SK-N-MC (cell line): ENCODE results near the gene THADA.

Experiments
- DNase-seq: peaks from one replicate; pipeline ENCODE4 v3.0.0-alpha.2; 2011; ENCODE audit warnings: low read depth, low spot score
- H3K27ac ChIP-seq: fragments of 200-600 bp; sonication (generic); 2 replicates; pipeline ENCODE4 v1.5.1; 2016; ENCODE audit warnings: mixed run types
- H3K36me3 ChIP-seq: fragments of 200-600 bp; sonication (generic); 2 replicates; pipeline ENCODE4 v1.6.1; 2017; ENCODE audit warnings: antibody characterized with exemption, low read length, mixed read lengths; ENCODE audit not compliant: insufficient read depth
- H3K4me3 ChIP-seq: fragments of 200-600 bp; sonication (generic); 2 replicates; pipeline ENCODE4 v1.5.1; 2016
- H3K9ac ChIP-seq: fragments of 200-600 bp; sonication (generic); 2 replicates; pipeline ENCODE4 v1.8.0; 2017; ENCODE audit warnings: mixed run types, mixed read lengths; ENCODE audit not compliant: insufficient read length
- H3K9me3 ChIP-seq: fragments of 200-600 bp; sonication (generic); 2 replicates; pipeline ENCODE4 v1.6.1; 2017; ENCODE audit warnings: low read depth, mild to moderate bottlenecking, antibody characterized with exemption, low read length, moderate library complexity, mixed read lengths
- EZH2 ChIP-seq: fragments of 200-600 bp; sonication (generic); IDR thresholded peaks from one replicate; pipeline ENCODE4 v1.6.1; 2017; ENCODE audit warnings: antibody characterized with exemption
- FOXP2 ChIP-seq: optimal IDR thresholded peaks from 2 replicates; pipeline ENCODE3; 2011; ENCODE audit warnings: mild to moderate bottlenecking, moderate library complexity; ENCODE audit not compliant: insufficient read depth; ENCODE audit errors: extremely low read length, control extremely low read depth
- POLR2AphosphoS5 ChIP-seq: IDR thresholded peaks from 2 replicates; pipeline ENCODE4 v1.6.1; 2012; ENCODE audit warnings: mild to moderate bottlenecking, low read depth, low read length, borderline replicate concordance

THADA gene

DNA sequence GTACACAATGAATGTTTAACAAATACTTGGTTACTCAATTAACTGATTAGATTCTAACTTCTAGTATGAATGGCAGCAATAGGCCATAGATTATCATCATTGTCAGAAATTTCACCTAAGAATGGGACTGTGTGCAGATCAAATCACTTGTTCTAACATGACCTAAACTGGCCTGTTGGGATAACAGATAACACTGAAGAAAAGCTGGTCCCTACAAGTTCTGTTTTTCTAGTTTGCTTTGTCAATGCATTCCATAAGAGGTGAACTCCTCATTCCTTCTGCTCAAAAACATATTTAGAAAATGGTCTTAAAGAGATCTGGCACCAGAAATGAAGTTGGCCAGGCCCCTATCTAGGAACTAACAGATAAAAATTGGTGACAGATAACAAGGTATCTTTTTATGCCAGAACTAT is 175.4 kb downstream of the THADA start:
- no peak for DNase-seq
- no peak overlapping the region for H3K4me3 ChIP-seq
- no peak overlapping the region for H3K27ac ChIP-seq
- no peaks in the 10 kb centered on the region for H3K36me3 ChIP-seq
- H3K9ac ChIP-seq: no peak overlapping the region
- no peaks in the 10 kb centered on the region for H3K9me3 ChIP-seq
- no peak for TF ChIP-seq FOXP2
- TF ChIP-seq EZH2: no peak
- TF ChIP-seq POLR2AphosphoS5: no peak

DNA sequence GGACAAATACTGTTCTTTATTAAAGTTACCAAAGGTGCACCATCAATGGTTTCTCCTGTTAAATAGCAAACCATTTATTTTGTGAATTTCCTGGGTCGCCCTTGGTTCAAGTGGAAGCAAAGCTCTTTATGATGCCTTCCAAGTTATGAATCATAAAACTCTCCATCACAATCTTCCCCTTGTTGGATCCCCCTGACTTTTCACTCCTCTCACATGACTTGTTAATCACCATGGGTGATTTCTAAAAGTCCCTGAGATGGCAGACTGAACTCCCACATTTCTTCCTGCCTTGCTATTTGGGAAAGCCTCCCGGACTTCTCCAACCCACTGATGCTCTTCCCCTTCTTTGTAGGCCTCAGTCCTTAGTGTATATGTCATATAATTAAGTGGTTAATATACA is 176.0 kb downstream of the THADA start:
- no peak overlapping the region for H3K27ac ChIP-seq
- no peaks in the 10 kb centered on the region for H3K9me3 ChIP-seq
- TF ChIP-seq EZH2: no peak
- no peak for TF ChIP-seq FOXP2
- TF ChIP-seq POLR2AphosphoS5: no peak

DNA sequence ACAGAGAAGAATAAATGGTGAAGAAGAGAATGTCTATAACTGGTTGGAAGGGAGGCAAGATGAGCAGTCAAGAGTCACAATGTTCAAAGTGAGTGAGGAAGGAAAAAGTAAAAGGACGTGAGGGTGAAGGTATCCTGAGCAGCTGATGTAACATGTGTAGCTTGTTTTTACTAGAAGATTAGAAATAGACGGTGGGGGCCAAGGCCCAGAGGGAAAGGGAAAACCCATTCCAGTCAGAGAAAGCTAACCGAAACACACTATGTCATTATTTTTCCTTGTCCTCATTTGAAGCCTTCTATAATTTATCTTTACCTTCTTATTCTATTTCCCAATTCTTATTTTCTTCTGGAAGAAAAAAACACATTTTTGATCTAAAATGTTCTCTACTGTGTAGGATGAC is 176.6 kb downstream of the THADA start:
- DNase-seq: no peak
- H3K9ac ChIP-seq: no peak overlapping the region
- H3K9me3 ChIP-seq: no peaks in the 10 kb centered on the region
- H3K36me3 ChIP-seq: no peaks in the 10 kb centered on the region
- no peak overlapping the region for H3K4me3 ChIP-seq
- TF ChIP-seq POLR2AphosphoS5 (no peak), EZH2 (no peak), FOXP2 (no peak)
- no peak overlapping the region for H3K27ac ChIP-seq

More for the DNA sequence above, 176.0 kb downstream of the THADA start:
- no peak for DNase-seq
- Histone ChIP-seq H3K36me3 (no peaks in the 10 kb centered on the region), H3K9ac (no peak overlapping the region), H3K4me3 (no peak overlapping the region)

DNA sequence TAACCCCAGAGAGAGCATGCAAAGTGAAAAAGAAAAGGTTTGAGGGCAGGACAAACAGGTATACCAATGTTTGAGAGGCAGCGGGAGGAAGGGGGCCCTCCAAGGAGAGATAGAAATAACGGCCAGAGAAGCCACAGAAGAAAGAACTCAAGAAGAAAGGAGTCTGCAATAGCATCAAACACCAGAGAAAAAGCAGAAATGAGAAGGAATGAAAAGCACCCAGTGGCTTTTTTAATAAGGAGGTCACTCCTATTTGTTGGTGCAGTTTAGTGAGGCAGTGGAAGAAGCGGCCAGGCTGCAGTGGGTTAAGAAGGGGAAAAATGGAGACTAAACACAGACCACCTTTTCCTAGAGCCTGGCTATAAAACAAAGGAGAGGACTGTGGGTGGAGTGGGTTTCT is 177.2 kb downstream of the THADA start:
- Histone ChIP-seq H3K9ac (no peak overlapping the region), H3K9me3 (no peaks in the 10 kb centered on the region), H3K4me3 (no peak overlapping the region), H3K36me3 (no peaks in the 10 kb centered on the region), H3K27ac (no peak overlapping the region)
- no peak for TF ChIP-seq EZH2
- TF ChIP-seq FOXP2: no peak
- no peak for TF ChIP-seq POLR2AphosphoS5
- DNase-seq: no peak

DNA sequence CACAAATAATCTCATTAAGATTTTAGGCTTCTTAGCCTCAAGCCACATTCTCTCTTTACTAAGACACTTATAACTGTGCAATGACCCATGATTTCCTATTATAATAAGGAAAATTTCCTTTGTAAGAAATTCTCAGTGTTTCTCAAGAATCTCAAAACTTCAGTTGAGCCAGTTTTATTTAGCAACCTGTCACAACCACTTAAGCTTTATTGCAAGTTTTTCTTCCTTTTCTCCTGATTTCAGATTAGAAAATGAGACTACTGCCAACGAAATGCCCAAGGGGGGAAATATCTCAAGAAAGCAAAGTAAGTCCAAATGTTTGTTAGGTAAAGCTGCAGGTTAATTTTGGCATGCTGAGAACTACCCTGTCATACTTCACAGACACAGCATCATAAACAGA is 178.5 kb downstream of the THADA start:
- TF ChIP-seq FOXP2 (no peak), POLR2AphosphoS5 (no peak), EZH2 (no peak)
- Histone ChIP-seq H3K9me3 (no peaks in the 10 kb centered on the region), H3K36me3 (no peaks in the 10 kb centered on the region), H3K9ac (no peak overlapping the region), H3K27ac (peak overlapping the region; percentile 48; the same call in 1 of the 2 replicates), H3K4me3 (0 out of 2 replicates have a peak overlapping the region, but pooled peaks have one; percentile 16)
- DNase-seq: peak; percentile 40

DNA sequence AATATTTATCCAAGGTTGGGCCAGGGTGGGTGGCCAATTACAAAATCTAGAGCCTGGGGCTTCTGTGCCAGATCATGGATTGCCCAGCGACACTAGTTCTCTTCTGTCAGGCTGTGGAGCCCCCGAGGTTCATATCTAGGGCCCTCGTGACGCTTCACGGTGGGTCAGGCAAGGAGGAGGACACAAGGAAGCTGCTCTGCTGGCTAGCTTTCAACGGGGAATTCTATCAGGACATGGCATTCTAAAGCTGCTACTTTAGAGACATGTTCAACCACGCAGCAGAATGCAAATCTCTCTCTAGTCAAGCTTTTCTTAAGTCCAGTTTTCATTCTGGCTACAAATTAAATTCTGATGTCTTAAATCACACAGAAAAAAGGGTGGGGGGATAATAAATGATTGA is 180.2 kb downstream of the THADA start:
- H3K4me3 ChIP-seq: no peak overlapping the region
- DNase-seq: no peak
- TF ChIP-seq FOXP2 (no peak), POLR2AphosphoS5 (no peak), EZH2 (no peak)
- H3K36me3 ChIP-seq: no peaks in the 10 kb centered on the region
- H3K9me3 ChIP-seq: no peaks in the 10 kb centered on the region
- no peak overlapping the region for H3K9ac ChIP-seq
- H3K27ac ChIP-seq: no peak overlapping the region

DNA sequence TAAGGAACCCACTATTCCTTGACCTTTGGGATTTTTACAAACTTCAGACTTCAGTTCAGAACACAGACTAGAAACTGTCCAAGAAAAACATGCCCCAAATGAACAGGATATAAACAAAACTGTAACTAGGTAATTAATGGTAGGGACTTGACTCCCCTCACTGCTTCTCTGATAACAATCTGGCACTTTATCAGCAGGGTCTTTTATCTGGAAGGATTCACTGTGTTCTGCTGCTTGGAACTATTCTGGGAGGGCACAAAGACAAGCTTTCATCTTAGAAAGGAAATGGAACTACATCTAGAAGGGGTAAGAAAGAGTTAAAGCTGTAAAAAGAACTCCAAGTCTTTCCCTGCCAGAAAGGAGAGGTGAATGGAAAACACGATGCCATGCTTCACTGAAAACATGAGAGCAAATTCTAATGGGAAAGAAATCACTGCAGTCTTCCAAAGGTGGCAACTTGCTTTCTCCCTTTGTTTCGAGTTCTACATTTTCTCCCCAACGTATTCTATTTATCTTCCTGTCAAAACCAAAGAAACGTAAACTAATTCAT is 181.2 kb downstream of the THADA start:
- Histone ChIP-seq H3K4me3 (no peak overlapping the region), H3K9me3 (no peaks in the 10 kb centered on the region), H3K9ac (no peak overlapping the region), H3K27ac (no peak overlapping the region), H3K36me3 (no peaks in the 10 kb centered on the region)
- no peak for DNase-seq
- TF ChIP-seq POLR2AphosphoS5: no peak
- TF ChIP-seq EZH2: no peak
- TF ChIP-seq FOXP2: no peak

DNA sequence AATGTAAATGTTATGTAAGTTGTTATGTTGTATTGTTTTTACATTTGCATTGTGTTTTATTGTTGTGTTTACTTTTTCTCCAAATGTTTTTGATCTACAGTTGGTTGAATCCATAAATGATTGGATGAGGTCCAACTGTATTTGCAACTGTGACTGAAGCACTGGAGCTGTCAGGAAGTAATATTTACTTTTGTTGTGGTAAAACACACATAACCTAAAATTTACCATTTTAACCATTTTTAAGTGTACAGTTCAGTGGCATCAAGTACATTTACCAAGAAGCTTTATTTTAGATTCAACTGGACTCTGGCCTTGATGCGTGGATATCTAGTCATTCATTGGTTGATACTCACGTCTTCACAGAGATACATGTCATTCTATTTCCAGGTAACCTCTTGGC is 181.8 kb downstream of the THADA start:
- no peak for DNase-seq
- TF ChIP-seq POLR2AphosphoS5 (no peak), FOXP2 (no peak), EZH2 (no peak)
- Histone ChIP-seq H3K9ac (no peak overlapping the region), H3K27ac (no peak overlapping the region), H3K36me3 (no peaks in the 10 kb centered on the region), H3K4me3 (no peak overlapping the region), H3K9me3 (no peaks in the 10 kb centered on the region)
